Activated CD8-positive, alpha-beta memory T cell treated with anti-CD3 and anti-CD28 coated beads for 4 hours (primary cell): Measurements from ENCODE around the gene ELAC2.
"Not testable (repeated sequence)": the region's sequence is repeated elsewhere in the genome, so short reads cannot be mapped to it uniquely, and the experiment has no call there.

ENCODE experiments used
- DNase-seq, 2 donors: peaks; one replicate each; pipeline ENCODE4 v3.0.0-alpha.2; 2020; ENCODE audit warnings: low read depth in 2 of 2

The ELAC2 gene

GRCh38 chr17:12990926-12991325, 26.9 kb downstream of the ELAC2 start:
- no peak for DNase-seq

- DNase-seq, result no peak
Observed at GRCh38 chr17:12990041-12990808, 27.6 kb downstream of the ELAC2 start.

- no peak for DNase-seq
Observed at GRCh38 chr17:12987120-12987519, 30.7 kb downstream of the ELAC2 start.

- no peak for DNase-seq
Observed at GRCh38 chr17:12985431-12986293, 32.2 kb downstream of the ELAC2 start.

GRCh38 chr17:12983991-12984884, 33.6 kb downstream of the ELAC2 start:
- no peak for DNase-seq

- no peak for DNase-seq
Observed at GRCh38 chr17:12982224-12982623, 35.6 kb downstream of the ELAC2 start.

- no peak for DNase-seq
Observed at GRCh38 chr17:12979826-12980500, 37.9 kb downstream of the ELAC2 start.

GRCh38 chr17:12979246-12979645, 38.6 kb downstream of the ELAC2 start:
- no peak for DNase-seq

- DNase-seq, result not testable (repeated sequence)
Observed at GRCh38 chr17:12978787-12979186, 39.0 kb downstream of the ELAC2 start.

- no peak for DNase-seq
Observed at GRCh38 chr17:12977008-12977751, 40.6 kb downstream of the ELAC2 start.

GRCh38 chr17:12974005-12974531, 43.8 kb downstream of the ELAC2 start:
- DNase-seq, result no peak

GRCh38 chr17:12973496-12974004, 44.3 kb downstream of the ELAC2 start:
- DNase-seq, result no peak

GRCh38 chr17:12967962-12968361, 49.9 kb downstream of the ELAC2 start:
- DNase-seq, result no peak

- DNase-seq, result no peak
Observed at GRCh38 chr17:12966413-12966812, 51.4 kb downstream of the ELAC2 start.

- DNase-seq, result no peak
Observed at GRCh38 chr17:12965988-12966387, 51.8 kb downstream of the ELAC2 start.

- no peak for DNase-seq
Observed at GRCh38 chr17:12964840-12965239, 53.0 kb downstream of the ELAC2 start.

GRCh38 chr17:12964162-12964561, 53.7 kb downstream of the ELAC2 start:
- no peak for DNase-seq

GRCh38 chr17:12963505-12963904, 54.3 kb downstream of the ELAC2 start:
- DNase-seq, result no peak

GRCh38 chr17:12961655-12962054, 56.2 kb downstream of the ELAC2 start:
- DNase-seq, result no peak

GRCh38 chr17:12959441-12959840, 58.4 kb downstream of the ELAC2 start:
- no peak for DNase-seq
